Stimulated activated CD4-positive, alpha-beta T cell treated with anti-CD3 and anti-CD28 coated beads, TNF-alpha, amount 100 ng/mL, for 1 hour (primary cell): ENCODE measurements around the gene SAMD3.
A peak's percentile ranks its signal among the peaks of the same experiment; 100 is the strongest.
"Not testable (repeated sequence)": the region's sequence is repeated elsewhere in the genome, so short reads cannot be mapped to it uniquely, and the experiment has no call there.

Source experiments
- DNase-seq, 3 donors: peaks; one replicate each; pipeline ENCODE4 v3.0.0-alpha.2; 2020; ENCODE audit warnings: low read depth in 3 of 3, low spot score in 1 of 3

SAMD3 gene

DNA sequence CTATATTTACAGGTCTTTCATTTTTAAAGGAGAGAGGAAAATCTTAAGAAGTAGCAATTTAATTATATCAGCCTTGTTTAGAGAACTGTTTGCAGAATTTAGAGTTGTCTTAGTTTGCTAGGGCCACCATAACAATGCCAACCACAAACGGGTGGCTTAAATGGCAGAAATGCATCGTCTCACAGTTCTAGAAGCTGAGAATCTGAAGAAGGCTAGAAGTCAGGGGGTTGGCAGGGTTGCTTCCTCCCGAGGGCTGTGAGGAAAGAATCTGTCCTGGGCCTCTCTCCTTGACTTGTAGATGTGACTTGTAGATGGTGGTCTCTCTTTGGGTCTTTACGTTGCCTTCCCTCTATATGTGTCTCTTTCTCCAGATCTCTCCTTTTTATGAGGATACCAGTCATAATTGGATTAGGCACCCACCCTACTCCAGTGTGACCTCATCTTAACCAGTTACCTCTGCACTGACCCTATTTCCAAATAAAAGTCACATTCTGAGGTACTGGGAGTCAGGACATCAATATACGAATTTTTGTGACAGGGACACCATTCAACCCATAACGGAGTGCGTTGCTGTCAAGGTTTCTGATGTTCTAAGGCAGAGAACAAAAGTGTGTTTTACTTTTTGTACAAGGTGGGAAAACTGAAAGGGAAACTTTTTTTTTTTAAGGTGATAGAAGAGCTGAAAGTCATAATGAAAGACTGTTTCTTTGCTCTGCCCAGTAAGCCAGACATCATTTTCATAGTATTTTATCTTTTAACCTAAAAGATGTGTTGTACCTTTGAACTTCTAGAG is 84.4 kb downstream of the SAMD3 start:
- no peak for DNase-seq

DNA sequence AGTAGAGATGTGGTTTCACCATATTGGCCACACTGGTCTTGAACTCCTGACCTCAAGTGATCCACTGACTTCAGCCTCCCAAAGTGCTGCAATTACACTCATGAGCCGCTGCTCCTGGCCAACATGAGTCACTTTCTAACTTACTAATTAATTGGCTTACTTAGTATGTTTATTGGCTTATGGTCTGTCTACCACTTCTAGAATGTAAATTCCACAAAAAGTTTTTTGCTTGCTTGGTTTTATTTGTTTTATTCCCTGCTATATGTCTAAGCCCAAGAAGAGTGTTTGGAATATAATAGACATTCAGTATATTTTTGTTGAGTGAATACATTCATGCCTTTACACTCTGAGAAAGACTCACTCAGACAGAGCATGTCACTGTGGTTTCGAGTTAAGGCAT is 86.0 kb downstream of the SAMD3 start:
- no peak for DNase-seq

DNA sequence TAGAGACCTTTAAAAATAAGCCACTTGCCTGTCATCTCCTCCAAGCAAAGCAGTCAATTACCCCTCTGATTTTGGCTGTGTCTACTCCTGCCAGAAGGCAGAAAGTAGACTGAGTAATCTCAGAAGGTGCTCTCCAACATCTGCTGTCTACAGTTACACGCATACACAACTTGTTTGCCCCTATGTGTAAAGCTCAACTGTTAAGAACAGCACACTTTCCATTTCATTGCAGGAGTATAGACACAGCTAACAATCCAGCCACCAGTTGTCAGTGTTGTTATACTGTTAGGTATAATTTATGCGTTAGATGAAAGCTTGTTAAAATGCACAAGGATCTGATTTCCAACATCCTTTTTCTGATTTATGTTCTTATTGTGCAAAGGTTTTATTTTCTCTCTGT is 88.2 kb downstream of the SAMD3 start:
- DNase-seq, result no peak

DNA sequence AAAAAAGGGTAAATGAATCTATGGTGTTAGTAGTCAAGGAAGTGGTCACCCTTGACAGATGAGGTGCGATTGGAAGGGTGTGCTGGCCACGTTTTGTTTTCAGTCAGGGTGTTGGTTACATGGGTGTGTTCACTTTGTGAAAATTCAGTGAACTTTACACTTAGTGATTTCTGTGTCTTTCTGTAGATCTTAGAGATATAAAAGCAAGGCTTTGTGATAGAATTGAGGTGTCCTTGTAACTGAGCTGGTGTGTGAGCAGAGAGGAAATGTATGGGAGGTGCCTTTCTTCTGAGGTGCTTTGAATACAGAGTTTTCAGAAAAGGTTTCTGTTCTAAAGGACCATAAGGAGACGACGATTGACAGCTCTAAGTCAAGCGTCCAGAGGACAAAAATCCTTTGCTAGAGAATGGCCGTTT is 90.5 kb downstream of the SAMD3 start:
- DNase-seq, result peak in 1 of 3 donors; percentile 15

DNA sequence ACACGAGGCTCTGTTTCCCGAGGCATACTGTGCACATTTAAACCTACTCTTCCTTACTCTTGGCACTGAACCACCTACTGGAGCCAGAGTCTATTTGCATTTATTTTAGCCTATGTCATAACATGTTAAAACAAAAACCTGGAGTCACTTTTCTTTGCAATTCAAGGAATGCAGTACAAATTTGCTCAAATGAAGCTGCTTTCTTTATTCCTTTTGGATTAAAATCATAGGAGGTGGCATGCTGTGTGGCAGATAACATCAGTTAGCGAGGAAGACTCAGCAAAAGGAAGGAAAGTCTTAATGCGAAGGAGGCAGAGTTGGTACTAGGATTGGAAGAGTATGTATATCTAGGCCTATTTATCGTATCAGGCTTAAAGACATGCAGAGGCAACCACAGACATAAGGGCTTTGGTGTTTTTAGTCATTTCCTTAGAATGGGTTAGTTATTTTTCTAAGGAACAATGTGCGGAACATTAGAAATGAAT is 92.9 kb downstream of the SAMD3 start:
- DNase-seq, result no peak

DNA sequence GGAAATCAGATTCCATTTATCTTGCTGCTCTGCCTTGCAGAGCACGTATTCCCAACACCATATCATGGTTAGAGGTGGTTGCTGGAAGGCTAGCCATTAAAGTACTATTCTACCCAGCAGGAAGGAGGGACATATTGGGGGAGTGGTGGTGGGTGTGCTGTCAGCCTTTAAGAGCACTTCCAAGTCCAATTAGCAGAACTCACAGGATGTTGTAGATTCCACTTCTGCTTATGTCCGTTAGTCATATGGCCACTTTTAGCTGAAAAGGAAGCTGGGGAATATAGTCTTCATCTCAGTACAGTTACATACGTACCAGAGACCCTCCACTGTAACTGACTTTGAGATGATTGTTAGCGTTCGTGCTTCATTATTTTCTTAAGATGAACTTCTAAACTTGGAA is 94.4 kb downstream of the SAMD3 start:
- DNase-seq, result no peak

DNA sequence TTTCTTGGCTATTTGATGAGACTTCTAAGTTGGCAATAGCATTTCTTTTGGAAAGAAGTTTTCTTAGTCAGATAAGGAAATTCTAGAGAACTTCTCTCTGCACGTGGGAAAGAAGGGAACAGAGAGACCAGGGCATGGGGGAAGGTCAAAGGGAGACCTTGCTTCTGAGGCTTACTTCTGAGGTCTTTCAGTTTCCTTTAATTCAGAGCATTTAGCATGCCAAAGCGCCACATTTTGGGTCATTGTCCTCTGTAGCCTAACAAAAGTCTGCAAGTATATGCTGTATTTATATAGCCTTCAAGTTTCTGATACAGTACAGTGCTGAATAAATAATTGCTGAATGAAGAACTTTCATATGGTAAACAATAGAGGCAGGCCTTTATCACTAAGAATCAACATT is 95.6 kb downstream of the SAMD3 start:
- no peak for DNase-seq

DNA sequence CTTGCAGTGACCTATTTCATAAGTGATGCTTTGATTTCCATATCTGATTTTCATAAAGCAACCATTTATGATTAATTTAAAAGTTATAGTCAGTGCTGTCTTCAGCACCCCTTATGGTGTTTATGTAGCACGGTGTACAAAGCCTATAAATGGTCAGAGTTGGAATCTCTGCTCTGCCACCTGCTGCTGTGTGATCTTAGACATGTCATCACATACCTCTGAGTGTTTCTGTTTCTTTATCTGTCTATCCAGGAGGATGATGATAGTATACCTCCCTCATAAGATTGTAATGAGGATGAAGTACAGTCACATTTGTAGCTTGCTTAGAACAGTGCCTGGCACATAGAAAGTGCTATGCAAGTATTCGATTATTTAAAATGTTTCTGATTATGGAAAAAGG is 100.5 kb downstream of the SAMD3 start:
- no peak for DNase-seq

DNA sequence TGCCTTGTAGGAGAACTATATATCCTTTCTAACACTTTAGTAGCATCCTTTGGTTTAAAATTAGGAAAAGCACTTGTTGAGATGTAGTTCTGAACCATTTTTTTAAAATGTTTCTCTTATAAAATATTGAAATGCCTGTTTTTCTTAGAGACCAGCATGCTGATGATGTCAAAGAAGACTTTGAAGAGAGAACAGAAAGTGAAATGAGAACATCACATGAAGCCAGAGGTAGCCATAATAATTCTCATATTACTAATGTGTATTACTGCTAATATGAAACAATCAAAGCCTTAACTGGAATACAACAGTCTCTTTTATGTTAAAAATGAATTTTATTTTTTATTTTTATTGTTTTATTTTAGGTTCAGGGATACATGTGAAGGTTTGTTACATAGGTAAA is 102.0 kb downstream of the SAMD3 start:
- no peak for DNase-seq

DNA sequence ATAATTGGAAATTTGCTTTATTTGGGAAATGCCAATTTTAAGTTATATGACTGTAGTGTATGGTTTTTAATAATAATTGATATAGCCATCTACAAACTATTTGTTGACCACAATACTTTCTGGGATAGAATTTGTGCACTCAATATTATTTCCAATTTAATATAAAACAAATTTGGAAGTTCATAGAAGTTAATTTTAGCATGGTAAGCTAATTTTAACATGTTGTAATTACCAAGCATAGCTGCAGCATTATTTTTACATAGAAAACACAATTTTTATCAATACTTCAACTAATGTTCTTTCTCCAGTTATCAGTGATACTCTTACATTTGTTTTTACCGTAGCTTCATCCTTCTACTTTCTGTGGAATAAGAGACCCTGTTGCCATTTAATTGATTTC is 103.5 kb downstream of the SAMD3 start:
- no peak for DNase-seq

DNA sequence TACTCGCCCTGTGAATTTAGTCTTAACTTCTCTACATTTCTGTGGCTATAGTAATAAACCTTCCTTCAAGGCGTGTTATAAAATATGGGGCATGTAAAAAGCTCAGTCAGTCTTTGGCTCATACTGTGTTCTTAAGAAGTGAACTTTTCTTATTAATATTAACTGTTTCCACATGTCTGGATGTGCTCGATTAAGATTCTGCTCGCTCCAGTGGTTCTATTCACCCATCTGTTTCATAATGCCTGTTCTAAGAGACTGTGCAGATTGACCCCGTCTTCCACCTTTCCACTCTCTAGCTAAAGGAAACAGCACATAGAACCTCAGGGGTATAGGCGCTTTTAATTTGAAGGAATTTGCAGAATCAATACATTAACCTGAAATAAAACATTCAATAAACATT is 104.5 kb downstream of the SAMD3 start:
- DNase-seq, result no peak

DNA sequence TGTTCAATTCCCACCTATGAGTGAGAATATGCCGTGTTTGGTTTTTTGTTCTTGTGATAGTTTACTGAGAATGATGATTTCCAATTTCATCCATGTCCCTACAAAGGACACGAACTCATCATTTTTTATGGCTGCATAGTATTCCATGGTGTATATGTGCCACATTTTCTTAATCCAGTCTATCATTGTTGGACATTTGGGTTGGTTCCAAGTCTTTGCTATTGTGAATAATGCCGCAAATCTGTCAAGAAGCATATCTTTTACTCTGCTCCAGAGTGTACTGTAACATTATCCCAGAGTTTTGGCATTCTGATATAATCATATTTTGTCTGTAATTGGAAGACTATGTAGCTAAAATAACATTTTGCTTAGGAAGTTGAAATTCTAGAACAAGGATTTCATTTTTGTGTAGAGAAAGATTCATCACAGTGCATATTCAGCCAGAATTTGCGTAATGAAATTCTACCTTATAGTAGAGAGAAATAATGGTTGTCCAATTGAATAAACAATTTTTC is 105.5 kb downstream of the SAMD3 start:
- not testable (repeated sequence) for DNase-seq

DNA sequence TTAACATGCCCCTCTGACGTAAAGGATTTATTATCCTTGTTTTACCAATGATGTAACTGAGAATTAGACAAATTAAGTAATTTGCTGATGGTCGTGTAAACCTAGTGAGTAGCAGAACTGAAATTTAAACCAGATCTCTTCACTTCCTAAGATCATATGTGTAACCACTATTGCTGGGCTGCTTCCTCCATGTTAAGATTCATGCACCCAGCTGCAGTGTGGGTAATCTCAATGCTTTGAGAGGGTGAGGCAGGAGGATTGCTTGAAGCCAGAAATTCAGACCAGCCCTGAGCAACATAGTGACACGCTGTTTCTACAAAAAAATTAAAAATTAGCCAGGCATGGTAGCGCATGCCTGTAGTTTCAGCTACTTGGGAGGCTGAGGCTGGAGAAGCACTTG is 106.5 kb downstream of the SAMD3 start:
- DNase-seq, result no peak

DNA sequence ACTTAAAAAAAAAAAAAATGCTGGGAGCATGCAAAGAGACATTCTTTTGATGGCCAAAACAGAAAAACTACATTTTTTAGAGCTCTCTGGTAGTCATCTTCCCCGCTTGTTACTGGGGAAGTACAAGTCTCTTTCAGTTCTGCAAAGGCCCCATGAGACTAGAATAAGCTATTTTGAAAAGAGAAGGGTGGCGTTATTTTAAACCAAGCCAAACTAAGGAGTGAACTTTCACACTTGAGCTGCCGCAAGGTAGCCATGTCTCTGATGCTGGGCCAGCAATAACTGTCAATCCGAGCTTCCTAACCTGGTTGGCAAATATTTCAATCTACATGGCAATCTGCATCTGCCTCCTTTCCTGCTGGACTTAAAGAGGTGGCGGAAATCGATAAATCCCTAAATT is 107.7 kb downstream of the SAMD3 start:
- no peak for DNase-seq

DNA sequence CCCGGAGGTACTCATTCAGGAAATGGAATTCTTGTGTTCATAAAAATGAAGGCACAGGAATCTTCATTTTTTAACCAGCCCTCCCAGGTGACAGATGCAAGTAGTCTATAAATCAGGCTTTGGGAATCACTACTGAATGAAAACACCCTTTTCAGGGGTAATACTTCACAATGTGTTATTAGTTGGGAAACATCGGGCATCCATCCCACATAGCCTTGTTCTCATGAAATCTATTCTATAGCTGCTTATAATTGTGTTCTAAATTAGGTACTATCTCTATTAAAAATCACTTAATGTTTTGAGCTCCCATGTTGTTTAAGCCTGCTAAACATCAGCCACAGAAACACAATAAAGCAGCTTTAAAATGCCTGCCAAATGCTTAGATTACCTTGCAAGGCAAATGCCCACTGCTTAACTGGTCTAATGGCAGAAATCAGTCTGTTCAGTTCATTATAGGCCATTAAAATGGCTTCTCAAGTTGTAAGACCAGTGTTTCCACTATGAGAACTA is 109.5 kb downstream of the SAMD3 start:
- no peak for DNase-seq

DNA sequence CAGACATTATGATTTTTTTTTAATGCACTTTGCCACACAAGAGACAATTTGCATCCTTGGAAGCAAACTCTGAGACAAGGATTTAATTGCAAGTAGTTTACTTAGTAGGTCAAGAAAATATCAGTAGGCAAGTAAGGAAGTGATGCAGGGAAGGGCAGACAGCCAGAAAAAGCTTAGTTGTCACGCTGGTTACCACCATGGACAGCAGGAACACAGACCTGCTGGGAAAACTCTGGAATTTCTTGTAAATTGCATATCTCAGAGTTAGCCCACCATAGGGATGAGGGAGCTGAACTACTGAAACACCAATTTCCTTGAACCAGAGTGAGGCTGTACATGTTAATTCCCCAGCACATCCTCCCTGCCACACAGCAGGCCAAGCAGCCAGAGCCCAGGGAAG is 111.7 kb downstream of the SAMD3 start:
- DNase-seq, result no peak

DNA sequence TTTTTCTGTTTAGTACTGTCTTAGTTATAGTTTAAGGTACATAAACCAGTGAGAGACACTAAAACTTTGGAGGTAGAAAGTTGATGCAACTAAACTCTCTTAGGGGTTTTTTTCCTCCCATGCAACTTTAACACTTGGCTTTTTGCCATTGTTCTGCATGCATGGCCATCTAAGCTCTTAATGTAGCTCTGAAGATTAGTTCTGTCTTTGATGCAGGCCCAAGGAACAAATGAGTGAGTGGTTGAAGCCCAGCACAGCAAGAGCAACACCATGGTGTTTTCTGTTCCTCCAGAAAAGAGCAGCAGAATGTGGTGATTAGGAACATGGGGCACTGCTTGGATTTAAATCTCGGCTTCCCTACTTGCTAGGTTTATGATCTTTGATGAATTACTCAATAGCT is 115.0 kb downstream of the SAMD3 start:
- no peak for DNase-seq

DNA sequence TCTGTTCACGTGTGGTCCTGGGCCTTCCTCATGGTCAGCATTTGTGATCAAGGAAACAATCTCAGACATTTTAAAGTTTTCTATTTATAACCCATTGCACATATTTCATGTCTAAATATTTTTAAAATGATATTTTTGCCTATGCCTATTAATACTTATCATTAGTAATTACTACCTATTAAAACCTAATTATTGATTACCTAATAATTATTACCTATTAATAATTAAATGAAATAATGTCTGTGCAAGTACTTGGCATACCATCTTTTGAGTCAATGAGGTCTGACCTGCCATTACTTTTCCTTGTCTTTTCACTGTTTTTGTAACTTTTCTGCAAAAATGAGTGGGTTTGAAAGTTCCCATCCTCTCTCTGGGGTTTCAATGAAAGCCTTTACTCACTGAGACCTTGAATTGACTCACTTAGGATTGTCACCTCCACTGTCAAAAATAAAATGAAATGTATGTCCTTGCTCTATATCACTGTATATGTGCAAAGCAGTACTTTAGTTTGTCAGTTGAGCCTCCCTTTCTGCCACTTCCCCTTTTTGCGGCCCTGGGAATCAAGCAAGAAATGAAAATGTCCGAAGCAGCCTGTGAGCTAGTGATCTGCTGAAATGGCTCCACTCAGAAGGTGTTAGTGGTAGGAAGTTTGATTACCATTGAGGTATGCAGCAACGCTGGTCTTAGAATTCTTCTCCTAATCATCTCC is 116.6 kb downstream of the SAMD3 start:
- DNase-seq, result no peak

DNA sequence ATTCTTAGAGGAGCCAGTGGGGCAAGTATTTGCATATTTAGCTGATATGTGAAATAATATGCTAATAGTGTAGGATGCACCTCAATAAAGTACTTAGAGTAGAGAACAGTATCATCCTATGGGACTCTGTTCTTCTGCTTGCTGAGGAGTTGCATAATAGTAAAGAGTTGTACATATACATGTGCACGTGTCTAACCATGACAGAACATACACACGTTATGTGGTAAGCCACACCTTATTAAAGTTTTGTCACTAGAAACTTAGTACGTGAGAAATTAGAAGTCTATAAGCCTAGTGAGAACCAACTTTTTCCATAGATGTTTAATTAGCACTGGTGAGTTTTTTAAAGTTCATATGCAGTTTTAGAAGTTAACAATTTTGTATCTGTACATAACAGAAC is 123.6 kb downstream of the SAMD3 start:
- DNase-seq, result no peak

DNA sequence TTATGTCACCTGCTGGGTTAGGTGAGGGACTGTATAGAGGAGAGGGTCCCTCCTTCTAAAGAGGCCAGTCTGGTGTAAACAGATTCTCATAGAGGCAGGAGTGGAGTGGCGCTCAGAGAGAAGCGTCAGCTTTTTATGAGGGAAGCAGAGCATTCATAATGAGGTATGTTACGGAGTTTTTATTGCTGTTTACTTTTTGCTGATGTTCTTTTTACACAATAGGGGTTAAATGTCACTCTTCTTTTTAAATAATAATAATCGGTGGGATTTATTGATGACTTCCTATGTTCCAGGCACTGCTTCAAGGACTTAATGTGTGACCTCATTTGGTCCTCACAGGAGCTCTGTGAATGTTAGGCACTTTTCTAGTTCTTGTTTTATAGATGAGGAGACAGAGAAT is 124.4 kb downstream of the SAMD3 start:
- DNase-seq, result no peak
